AG08396 (cell line): ENCODE data around the gene GYPA.
"Not testable (repeated sequence)": the region's sequence is repeated elsewhere in the genome, so short reads cannot be mapped to it uniquely, and the experiment has no call there.

Experiments
- DNase-seq: peaks from one replicate; pipeline ENCODE4 v3.0.0; 2012; ENCODE audit warnings: low spot score, mixed read lengths

Gene GYPA

DNA sequence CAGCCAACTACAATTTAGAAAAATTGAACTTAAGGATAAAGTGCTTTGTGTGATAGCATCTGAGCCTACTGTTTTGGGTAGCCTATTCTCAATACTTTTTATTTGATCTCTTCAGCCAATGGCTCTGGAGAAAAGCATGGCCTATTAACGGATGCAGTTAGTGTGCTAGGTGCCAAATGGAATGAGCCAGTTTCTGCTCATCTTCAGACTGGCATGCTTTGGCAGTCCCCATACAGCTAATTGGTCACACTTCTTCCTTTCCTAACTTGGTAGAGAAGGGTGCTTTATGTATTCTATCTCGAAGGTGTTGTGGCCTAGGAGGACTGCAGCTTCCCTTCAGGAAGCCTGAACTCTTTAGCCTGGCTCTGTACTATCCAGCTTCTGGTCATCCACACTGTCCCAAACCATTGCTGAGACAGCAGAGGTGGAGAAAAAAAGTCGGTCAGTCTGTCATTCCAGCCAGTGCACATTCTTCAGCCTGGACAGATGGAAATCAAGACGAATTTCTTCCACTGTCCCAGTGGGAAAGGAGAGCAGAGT, 11.1 kb downstream of the GYPA start:
- not testable (repeated sequence) for DNase-seq

DNA sequence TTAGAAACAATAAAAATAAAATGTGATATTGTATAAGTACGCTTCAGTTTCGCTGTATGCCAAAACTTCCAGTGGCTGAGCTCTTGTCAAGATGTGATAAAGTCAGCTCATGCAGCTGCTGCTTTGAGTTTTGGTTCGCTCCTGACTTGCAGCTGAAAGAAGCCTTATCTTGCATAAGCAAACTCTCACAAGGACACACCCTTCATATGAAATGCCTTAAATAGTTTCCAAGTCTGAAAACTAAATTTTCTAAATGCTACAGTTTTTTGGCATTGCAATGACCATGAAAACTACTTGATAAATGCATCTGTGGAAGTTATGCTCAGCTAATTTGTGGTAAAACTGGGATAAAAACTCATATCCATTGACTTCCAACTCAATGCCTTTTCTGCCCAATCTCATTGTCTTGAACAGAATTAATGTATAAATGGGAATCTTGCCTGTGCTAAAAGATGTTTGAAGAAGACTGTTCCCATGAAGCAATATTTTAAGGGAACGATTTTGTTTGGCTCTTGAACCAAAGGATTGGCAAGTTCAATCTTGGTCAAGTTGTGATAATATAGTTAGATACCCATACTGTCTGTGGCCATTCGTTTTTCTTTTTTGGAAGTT, 11.7 kb downstream of the GYPA start:
- not testable (repeated sequence) for DNase-seq

DNA sequence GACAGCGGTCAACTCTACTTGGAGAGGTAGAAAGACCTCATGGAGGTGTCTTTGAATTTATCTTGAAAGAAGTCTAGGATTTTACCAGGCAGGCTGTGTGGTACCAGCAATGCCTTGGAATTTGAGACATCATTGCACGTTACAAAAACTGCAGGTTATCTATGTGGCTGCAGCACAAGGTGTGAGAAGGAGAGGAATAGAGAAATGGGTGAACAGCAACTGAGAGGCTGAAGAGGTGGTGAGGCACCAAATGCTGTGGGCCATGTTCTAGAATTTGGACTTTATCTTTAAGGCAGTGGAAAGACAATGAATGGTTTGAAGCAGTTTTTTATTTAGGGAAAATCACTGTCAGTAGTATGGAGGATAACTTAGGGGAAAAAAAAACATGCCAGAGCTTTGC, 15.4 kb downstream of the GYPA start:
- not testable (repeated sequence) for DNase-seq

DNA sequence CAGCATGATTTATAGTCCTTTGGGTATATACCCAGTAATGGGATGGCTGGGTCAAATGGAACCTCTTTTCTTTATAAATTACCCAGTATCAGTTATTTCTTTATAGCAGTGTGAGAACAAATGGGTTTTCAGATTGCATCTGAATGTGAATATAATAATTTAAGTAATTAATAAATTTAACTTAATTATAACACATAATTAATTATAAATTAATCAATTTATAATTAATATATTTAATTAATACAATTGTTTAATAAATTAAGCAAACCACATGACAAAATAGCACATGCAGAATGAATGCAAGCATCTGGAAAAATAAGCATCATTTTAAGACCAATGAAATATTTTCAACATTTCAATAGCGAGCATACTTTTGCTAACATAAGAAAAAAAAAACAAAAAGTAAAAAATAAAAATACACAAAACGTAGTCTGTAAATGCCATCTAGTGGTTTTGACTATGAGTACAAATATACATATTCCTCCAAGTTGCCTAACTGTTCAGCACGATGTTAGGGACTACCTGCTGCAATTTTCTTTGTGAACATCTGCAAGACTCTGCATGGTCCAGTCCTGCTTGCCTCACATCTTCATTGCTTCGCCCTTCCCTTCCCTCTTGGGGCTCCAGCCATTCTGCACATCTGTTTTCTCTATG, 16.4 kb downstream of the GYPA start:
- not testable (repeated sequence) for DNase-seq

DNA sequence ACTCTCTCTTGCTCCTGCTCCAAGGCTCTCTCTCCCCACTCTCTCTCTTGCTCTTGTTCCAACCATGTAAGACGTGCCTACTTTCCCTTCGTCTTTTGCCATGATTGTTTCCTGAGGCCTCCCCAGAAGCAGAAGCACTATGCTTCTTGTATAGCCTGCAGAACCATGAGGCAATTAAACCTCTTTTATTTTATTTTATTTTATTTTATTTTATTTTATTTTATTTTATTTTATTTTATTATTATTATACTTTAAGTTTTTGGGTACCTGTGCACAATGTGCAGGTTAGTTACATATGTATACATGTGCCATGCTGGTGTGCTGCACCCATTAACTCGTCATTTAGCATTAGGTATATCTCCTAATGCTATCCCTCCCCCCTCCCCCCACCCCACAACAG, 17.2 kb downstream of the GYPA start:
- not testable (repeated sequence) for DNase-seq

DNA sequence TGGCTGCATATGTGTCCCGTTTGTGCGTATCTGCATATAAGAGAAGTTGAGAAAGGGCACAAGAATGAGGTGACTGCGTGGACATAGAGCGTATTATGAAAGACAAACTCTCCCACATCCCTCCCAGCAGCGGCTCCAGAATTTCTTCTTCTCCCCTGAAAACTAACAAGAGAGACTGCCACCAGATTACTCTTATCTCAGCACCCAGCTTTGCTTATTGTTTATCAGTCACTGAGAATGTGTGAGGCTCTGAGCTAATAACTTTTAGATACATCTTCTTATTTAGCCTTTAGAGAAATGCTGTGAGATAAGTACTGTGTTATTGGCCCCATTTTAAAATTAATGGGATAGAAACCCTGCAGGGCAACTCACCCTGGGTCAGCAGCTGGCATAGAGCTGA, 20.8 kb downstream of the GYPA start:
- not testable (repeated sequence) for DNase-seq

DNA sequence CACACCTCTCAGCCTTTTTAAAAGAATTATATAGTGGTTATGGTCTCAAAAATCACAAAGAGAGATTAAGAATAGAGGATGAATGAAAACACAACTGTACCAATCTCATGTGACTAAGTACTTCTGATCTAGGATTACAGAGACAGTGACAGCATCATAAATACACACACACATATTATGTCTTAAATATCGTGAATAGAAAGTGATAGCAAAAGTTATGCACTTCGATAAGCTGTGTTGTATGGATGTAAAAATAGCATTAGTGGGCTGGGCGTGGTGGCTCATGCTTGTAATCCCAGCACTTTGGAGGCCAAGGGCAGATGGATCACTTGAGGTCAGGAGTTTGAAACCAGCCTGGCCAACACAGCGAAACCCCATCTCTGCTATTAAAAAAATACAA, 25.0 kb downstream of the GYPA start:
- no peak for DNase-seq

DNA sequence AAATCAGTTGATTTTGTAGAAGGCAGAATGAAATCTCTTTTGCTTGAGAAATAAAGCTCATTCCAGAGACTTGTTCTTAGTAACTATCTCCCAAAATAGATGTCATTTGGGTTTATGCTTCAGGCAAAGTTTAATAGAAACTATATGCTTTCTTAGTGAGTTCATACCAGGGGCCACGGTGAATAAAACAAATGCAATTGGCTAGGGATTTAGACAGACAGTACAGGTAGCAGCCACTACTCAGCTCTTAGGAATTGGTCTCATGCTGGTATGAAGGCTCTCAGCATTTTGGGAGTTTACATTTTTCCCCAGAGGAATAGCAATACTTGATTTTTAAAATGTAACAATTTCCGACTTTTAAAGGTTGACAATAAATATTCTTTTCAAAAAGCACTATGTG, 27.0 kb downstream of the GYPA start:
- no peak for DNase-seq

DNA sequence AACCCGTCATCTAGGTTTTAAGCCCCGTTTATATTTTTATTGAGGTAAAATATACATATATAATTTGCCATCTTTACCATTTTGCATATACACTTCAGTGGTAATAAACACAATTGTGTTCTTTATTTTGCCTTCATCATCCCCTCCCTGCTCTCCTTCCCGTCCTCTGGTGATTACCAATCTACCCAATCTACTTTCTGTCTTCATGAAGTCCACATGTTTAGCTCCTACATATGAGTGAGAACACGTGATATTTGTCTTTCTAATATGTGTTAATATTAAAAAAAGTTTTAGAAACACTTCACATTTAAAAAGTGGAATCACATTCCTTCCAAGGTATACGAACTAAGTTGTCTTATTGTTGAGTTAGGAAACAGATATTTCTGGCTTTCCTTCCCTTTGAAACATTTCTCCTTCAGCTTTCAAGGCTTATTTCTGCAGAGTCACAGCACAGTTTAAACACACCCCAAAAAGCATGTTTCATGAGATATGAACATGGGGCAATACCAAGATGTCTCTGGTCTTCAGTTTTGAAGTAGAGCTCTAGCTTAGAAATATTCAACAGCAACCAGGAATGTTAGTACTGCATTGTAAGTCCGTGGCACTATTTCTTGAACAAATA, 35.9 kb downstream of the GYPA start:
- no peak for DNase-seq

DNA sequence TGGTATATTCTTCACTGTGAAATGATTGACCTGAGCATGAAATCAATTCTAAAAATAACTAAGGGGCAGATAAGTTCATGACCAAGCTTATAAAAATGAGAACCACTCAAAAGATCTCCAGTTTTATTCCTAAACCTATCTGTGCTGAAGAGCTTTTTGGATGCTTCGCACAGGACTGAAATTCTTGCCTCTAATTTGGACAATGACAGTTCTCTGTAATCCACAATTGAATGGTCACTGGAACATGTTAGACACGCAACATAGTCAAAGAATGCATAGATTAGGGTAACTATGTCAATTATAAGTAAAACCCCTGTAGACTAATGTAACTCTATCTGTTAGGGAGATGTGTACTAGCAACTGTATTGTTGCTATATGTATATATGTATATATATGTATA, 42.7 kb downstream of the GYPA start:
- DNase-seq: not testable (repeated sequence)

DNA sequence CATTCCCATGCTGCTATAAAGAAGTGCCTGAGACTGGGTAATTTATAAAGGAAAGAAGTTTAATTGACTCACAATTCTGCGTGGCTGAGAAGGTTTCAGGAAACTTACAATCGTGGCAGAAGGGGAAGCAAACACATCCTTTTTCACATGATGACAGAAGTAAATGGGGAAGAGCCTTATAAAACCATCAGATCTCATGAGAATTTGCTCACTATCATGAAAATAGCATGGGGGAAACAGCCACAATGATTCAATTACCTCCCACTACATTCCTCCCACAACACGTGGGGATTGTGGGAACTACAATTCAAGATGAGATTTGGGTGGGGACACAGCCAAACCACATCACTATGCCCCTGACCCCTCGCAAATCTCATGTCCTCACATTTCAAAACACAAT, 46.5 kb downstream of the GYPA start:
- not testable (repeated sequence) for DNase-seq

DNA sequence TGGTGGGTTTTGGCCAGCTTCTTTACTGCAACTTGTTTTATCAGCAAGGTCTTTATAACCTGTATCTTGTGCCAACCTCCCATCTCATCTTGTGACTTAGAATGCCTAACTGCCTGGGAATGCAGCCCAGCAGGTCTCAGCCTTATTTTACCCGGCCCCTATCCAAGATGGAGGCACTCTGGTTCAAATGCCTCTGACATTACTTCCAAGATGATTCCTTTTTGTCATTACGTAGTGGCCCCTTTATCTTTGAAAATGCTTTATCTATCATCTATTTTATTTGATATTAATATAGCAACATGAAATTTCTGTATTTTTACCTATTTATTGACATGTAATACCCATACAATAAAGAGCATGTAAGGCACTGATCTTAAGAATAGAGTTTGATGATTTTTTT, 49.3 kb downstream of the GYPA start:
- not testable (repeated sequence) for DNase-seq

DNA sequence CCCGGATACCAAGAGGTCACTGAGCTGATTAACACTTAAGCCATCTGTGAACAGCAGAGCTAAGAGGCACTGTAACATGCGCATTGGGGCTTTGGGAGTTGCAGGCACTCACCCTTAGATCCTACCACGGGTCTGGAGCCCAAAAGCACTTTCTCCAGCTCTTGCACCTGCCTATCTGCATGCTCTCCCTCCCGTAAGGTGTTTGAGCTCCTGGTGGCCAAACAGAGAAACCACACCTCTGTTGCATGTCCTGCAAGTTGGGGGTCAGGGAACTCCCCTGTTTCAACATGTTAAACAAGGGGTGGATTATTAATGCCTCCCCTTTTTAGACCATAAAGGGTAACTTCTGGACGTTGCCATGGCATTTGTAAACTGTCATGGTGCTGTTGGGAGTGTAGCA, 49.8 kb downstream of the GYPA start:
- no peak for DNase-seq

DNA sequence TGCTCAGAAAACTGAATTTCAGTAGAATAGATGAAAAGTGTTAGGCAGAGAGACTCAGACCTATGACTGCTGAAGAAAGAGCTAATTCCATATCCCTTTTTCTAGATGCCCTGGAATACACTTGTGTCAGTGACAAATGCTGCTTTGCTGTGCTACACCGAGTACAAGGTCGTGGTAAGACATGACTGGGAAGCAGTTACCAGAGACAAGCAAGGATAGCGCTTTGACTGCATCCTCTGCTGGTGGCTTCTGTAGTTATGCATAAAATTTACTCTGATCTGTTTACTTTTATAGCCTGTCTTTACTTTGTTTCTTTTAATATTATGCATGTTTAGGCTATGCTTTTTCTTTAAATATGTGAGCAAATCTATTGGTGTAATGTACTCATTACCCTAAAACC, 58.5 kb downstream of the GYPA start:
- DNase-seq: not testable (repeated sequence)

DNA sequence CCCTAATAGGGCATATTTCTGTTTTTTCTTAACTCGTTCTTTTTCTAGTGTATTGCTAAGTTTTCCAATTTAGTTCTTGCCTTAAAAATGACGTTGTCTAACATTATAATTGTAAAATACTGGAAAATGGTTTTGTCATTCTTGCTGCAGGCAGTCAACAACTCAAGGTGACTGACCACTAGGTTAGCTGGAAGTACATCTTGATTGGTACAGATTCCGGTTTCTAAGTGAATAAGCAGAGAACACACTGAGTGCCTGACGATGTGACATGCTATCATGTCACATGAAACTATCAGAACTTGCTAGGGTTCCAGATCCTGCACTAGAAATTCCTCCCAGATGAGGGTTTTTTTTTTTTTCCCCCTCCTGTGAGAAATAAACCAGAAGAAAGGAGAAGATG, 60.4 kb downstream of the GYPA start:
- DNase-seq: not testable (repeated sequence)

DNA sequence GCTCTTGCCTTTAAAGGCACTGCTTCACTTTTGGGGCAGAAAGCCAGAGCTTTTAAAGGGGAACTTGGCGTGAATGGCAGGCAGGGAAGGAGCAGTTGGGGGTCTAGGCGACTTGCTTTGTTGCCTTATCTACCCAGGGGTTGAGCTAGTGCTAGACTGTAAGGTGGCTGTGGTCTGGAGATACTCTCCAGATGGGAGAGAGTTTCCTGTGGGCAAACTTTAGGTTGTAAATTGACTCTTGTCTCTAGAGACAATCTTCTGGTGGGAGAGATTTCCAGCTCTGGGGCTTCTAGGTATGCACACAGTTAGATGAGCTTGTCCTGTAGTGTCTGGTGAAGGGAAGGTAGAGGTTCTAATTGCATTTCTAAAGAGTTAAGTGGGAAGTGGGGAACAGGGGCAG, 61.8 kb downstream of the GYPA start:
- DNase-seq: not testable (repeated sequence)

DNA sequence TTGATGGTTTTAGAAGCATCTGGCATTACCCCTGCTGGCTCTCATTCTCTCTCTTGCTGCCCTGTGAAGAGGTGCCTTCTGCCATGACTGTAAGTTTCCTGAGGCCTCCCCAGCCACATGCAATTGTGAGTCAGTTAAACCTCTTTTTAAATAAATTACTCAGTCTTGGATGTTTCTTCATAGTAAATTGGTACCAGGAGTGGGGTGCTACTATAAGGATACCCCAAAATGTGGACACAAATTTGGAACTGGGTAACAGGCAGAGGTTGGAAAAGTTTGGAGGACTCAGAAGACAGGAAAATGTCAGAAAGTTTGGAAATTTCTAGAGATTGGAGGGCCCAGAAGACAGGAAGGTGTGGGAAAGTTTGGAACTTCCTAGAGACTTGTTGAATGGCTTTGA, 79.0 kb downstream of the GYPA start:
- DNase-seq: not testable (repeated sequence)

DNA sequence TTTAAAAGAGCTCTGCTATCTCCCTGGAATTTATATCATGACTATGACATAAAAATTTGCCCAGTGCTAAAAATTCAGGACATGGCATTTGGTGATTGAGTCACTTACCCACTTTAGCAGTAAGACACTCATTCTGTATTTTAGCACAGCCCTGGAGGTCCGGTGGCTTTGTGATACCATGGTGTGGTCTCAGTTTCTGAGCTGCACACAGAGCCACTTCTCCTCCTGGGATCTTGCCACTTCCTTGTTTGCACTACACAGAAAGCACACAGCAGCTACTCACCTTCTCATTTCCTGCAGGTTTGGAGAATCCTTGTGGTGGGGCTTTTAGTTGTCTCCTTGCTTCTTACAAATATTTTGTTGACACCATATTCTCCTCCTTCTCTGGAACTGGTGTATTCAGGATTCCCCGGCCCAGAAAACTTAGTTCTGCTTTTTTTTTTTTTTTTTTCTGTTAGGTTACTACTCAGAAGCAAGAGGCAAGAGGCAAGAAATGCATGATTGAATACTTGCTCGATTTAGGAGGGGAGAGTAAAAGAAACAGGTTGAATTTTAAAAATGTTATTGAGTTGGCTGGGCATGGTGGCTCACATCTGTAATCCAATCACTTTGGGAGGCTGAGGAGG, 80.2 kb downstream of the GYPA start:
- DNase-seq: not testable (repeated sequence)
